ENCODE data around the gene SGSM2.
A peak's percentile ranks its signal among the peaks of the same experiment; 100 is the strongest.

Gene SGSM2

GRCh38 chr17:2399572-2400473 is 62.5 kb downstream of the SGSM2 start:
- peak; percentile 93 for DNase-seq

GRCh38 chr17:2400474-2400866 is 63.2 kb downstream of the SGSM2 start:
- peak; percentile 68 for DNase-seq

- DNase-seq, result peak; percentile 92
These were observed 63.6 kb downstream of the SGSM2 start, which contains the start of gene MNT for GRCh38 chr17:2400877-2401425. Gene MNT (minus strand): TSS chr17:2401060. CDS start chr17:2400712, 348 bp downstream.

GRCh38 chr17:2401426-2402221 is 64.3 kb downstream of the SGSM2 start:
- peak; percentile 97 for DNase-seq

GRCh38 chr17:2402544-2402943 is 65.2 kb downstream of the SGSM2 start:
- no peak for DNase-seq

- no peak for DNase-seq
These were observed 65.7 kb downstream of the SGSM2 start for GRCh38 chr17:2403044-2403443.

- DNase-seq, result no peak
These were observed 68.1 kb downstream of the SGSM2 start for GRCh38 chr17:2405247-2405926.

- no peak for DNase-seq
These were observed 69.1 kb downstream of the SGSM2 start for GRCh38 chr17:2406271-2406902.

GRCh38 chr17:2406903-2407790 is 69.8 kb downstream of the SGSM2 start:
- no peak for DNase-seq

GRCh38 chr17:2410951-2411350 is 73.7 kb downstream of the SGSM2 start:
- no peak for DNase-seq

GRCh38 chr17:2412561-2413021 is 75.3 kb downstream of the SGSM2 start:
- no peak for DNase-seq

- DNase-seq, result no peak
These were observed 77.3 kb downstream of the SGSM2 start for GRCh38 chr17:2414446-2415064.

GRCh38 chr17:2415081-2415480 is 77.8 kb downstream of the SGSM2 start:
- DNase-seq, result no peak

- DNase-seq, result peak; percentile 91
These were observed 78.9 kb downstream of the SGSM2 start for GRCh38 chr17:2416010-2416734.

- DNase-seq, result no peak
These were observed 81.3 kb downstream of the SGSM2 start for GRCh38 chr17:2418572-2418971.

GRCh38 chr17:2419486-2419885 is 82.2 kb downstream of the SGSM2 start:
- DNase-seq, result no peak

- no peak for DNase-seq
These were observed 82.9 kb downstream of the SGSM2 start for GRCh38 chr17:2420176-2420575.

- DNase-seq, result no peak
These were observed 84.2 kb downstream of the SGSM2 start for GRCh38 chr17:2421315-2422147.

GRCh38 chr17:2423271-2423670 is 86.0 kb downstream of the SGSM2 start:
- DNase-seq, result no peak

Data from activated CD4-positive, CD25-positive, alpha-beta regulatory T cell treated with anti-CD3 and anti-CD28 coated beads, Interleukin-2, amount 50 U/mL, for 72 hours (primary cell).